GM19193 (cell line): ENCODE measurements around the gene ULK3.

Source experiments
- POLR2A ChIP-seq: IDR thresholded peaks from 4 replicates; pipeline ENCODE4 v1.6.1; 2011; ENCODE audit not compliant: insufficient read depth, insufficient read length; ENCODE audit errors: extremely low read depth

The ULK3 gene

DNA sequence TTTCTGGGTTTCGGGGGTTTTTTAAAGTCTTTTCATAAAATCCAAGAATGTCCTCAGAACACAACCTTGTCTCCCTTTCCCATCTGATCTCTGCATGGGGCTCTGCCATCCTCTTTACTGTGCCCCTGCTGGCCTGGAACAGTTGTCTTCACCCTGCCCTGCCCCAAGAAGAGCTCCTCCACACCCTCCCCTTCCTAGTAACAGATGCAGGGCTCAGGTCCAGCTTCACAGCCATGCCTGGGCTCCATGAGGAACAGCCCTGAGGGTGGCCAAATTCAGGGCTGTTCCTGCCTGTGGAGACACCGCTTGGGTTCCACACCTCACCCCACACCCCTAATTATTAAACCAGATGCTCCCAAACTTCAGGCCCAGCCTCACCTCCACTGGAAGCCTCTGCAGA is 12.9 kb upstream of the ULK3 start:
- no peak for TF ChIP-seq POLR2A

DNA sequence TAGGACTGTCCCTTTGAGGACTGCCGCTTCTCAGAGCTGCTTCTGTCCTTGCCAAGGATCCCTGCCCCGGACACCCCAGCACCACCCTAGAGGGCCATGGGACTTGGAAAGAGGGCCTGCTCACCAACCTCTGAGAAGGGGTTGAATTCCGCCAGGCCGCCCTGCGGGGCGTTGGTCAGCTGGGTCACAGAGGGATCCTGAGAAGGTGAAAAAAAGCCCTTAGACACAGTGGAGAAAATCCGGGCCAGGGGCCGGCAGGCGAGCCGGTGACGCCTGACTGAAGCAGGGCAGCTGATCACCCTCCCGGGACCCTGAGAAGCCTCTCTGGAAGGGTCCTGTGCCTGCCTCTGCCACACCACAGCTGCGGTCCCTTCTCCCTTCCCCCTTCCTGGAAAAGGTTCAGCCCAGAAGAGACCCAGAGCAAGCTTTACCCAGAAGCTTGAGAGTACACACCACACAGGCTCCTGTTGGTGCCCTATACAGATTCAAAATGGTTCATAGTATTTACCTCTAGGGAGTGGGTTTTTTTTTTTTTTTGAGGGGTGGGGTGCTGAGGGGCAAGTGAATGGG is 11.6 kb upstream of the ULK3 start:
- no peak for TF ChIP-seq POLR2A

DNA sequence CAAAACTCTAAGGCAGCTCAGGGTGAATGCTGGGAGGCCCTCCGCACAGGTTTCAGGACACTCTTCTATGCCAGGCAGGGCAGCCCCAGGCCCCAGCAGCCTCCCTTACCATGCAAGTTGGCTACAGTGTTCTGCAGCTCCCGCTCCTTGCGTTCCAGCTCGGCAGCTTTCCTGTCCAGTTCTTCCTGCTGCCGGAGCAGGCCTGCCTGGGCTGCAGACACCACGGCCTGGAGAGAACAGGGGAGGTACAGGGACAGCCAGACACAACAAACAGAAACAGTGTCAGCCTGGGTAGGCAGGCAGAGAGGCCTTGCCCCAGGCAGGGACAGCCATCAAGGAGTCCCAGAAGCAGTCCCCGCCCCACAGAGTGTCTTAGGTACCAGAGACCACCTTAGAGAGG is 9.0 kb upstream of the ULK3 start:
- TF ChIP-seq POLR2A, result no peak

DNA sequence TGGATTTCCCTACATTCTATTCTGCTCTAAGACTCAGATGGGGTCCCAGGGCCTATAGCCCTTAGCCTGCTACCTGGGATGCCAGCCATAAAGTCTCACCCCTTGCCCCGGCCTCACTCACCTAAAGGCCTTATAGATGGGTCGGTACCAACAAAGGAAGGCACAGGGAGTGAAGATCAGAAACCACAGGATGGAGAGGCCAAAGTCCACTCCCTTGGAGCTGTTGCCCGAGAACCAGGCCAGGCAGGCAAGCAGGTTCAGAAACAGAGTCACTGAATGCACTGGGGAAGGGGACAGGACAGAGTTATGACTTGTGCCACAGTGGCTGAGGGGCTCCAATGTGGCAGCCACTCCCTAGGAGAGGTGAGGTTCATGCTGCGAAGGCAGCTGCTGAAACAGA is 7.4 kb upstream of the ULK3 start:
- no peak for TF ChIP-seq POLR2A

DNA sequence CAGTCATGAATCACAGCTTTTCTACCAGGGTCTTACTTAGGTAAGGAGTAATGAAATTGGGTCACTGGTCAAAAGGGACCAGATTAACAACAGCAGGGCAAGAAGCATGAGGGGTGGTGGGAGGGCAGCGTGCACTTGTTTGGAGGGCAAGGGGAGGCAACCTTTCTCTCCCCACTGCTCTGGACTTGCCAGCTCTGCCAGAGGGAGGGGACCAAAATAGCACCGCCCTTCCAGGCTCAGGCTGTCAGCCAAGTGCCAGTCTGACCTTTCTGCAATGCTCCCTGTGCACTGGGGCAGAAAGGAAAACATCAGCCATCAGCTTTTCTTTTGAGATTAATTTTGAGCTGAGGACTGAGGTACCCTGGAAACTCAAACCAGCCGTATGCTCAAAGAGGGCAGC is 4.5 kb upstream of the ULK3 start:
- no peak for TF ChIP-seq POLR2A

- no peak for TF ChIP-seq POLR2A
Observed at GRCh38 chr15:74845581-74845980, 2.6 kb upstream of the ULK3 start.

DNA sequence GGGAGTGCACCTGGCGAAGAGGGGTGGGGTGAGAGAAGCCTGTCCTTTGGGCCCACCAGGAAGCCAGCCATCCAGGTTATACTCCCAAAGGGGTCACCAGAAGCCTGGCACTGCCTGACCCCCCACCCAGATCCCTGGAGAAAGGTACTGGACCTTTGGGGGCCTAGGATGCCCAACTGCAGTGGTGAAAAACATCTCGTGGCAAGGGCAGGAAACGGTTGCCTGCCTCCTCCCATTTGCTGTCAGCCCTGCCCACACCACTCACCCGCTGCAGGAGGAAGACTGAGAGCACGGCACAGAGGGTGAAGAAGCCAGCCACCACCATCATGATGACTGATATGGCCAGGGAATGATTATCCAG is 2.2 kb upstream of the ULK3 start:
- no peak for TF ChIP-seq POLR2A

DNA sequence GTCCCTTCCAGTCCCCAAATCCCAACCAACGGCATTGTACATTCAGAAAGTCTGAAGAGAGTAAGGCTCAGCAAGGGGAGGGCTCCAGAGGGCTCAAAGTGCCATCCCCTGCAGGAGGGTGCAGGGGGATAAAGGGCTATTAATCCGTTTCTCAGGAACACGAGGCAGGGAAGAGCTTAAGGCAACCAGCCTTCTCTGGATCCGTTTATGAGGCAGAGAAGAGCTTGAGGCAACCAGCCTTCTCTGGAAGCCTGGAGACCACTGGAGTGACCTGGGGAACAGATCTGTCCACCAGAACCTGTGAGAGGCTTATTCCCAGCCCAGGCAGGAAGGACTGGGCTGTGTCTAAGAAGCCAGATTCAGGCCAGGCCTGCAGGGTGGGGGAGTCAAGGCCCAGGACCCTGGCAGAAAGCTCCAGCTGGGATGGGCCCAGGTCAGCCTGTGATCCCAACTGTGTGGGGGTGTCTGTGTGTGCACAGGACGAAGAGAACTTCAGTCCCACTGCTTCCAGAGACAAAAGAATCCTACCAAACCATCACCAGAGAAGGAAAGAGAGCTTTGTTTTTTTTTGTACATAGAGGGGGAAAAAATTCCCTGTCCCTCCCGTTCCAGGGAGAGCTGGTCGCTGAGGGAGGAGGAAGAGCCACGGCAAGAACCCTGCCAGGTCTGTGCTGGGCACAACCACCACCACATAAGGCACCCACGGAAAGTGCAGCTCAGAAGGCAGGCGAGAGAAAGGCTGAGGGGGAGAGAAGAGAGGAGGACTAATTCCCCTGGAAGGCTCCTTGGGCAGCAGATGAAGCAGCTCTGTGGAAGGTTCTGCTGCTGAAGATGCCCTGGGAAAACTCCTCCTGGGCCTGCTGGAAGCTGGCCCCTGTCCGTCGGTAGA is 1.6 kb upstream of the ULK3 start:
- no peak for TF ChIP-seq POLR2A

GRCh38 chr15:74843891-74844299 is 939 bp upstream of the ULK3 start:
- no peak for TF ChIP-seq POLR2A

GRCh38 chr15:74843445-74843828 is 481 bp upstream of the ULK3 start:
- TF ChIP-seq POLR2A, result no peak

DNA sequence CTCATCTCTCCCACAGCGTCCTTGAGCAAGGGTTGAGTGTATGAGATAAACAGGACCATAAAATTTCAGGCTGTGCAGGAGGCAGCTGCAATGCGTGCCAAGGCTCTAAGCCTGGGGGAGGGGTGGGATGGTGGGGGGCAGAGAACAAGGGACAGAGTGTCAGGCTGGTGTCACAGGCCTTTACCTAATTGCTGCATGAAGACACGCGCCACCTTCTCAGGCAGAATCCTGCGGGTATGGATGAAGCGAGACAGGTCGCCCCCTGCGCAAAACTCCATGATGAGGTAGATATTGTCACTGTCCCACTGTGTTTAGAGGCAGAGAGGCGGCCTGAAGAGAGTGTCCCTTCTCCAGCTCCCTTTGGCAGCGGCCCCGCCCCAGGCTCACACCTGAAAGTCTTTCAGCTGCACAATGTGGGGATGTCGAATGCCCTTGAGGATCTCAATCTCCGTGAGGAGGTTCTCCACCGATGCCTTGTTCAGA is 1.0 kb downstream of the ULK3 start:
- TF ChIP-seq POLR2A, result no peak

GRCh38 chr15:74840851-74841775 is 1.8 kb downstream of the ULK3 start:
- TF ChIP-seq POLR2A, result no peak

DNA sequence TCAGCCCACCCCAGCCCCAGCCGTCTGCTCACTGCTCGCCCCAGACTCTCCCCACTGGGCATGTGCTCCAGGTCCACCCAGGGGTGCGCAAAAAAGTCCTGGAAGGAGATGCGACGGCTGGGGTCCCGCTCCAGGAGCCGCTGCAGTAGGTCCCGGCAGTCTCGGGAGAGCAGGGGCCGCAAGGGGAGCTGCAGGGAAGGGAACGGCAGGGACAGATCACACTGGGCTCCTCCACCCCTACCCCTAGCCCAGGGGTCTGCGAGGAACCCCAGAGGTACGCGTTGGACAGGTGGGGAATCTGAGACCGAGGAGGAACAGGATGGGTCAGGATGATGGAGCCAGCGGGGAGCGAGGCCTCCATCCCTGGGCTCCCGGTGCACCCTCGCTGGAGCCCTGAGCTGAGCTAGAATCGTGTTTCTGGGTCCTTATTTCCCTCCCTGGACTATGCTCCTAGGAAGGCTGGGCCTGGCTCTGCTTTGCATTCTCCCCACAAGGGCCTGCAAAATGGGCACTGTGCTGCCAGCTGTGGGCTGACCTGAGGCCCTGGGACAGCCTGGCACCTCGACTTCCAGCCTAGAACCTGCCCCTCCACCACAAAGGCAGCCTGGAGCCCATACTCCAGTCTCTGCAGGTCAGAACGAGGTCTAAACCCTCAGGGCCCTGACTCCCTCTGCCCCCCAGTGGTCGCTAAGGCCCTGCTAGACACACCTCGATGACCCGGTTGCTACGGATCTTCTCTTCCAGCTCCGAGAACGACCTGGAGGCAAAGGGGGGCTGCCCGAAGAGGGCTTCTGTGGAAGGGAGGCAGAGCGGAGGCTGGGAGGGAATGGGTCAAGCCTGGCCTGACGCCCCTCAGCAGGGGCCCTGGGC is 3.2 kb downstream of the ULK3 start:
- TF ChIP-seq POLR2A, result no peak

GRCh38 chr15:74838746-74839525 is 4.0 kb downstream of the ULK3 start:
- no peak for TF ChIP-seq POLR2A
